GM21619 (cell line): ENCODE data around the gene ATG4A.

Experiments
- ATAC-seq: cut with Tn5 transposase; IDR thresholded peaks from one replicate; pipeline ENCODE4 v1.9.1; 2021; ENCODE audit not compliant: unreplicated experiment

Gene ATG4A, protein sequence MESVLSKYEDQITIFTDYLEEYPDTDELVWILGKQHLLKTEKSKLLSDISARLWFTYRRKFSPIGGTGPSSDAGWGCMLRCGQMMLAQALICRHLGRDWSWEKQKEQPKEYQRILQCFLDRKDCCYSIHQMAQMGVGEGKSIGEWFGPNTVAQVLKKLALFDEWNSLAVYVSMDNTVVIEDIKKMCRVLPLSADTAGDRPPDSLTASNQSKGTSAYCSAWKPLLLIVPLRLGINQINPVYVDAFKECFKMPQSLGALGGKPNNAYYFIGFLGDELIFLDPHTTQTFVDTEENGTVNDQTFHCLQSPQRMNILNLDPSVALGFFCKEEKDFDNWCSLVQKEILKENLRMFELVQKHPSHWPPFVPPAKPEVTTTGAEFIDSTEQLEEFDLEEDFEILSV

DNA sequence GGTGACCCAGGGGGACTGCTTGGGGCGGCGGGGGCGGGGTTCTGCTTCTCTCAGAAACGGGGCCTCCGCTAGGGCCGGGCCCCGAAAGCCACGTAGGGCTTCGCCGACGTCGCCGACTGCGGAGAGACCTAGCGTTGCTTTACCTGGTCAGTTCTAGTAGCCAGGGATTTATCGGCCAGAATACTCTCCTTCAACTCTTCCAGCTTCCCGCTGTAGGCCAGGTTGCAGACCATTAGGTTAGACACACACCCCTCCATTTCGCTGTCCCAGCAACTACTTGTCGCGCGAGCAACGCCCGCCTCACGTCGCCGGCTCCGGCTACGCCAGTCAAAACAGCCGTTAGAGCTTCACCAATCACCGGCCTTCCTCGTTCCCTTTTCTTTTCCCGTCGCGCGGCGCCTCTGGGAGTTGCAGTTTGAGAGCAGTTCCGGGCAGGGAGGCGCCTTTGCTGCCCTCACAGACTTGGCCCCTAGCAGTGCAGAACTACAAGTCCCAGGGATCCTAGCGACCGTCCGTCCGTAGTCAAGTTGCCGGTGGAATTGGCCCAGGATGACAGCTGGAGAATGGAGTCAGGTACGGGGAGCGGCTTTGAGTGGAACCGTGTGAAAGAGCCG, at the start of gene ATG4A, which contains the start of gene PSMD10:
Gene ATG4A (plus strand): TSS at position 515 of the 614 bp plus-strand sequence. CDS start 49 bp downstream, at position 564.
Gene PSMD10 (minus strand): TSS at position 279 of the 614 bp plus-strand sequence. CDS start 22 bp downstream, at position 257.
- ATAC-seq, result peak; percentile 96

DNA sequence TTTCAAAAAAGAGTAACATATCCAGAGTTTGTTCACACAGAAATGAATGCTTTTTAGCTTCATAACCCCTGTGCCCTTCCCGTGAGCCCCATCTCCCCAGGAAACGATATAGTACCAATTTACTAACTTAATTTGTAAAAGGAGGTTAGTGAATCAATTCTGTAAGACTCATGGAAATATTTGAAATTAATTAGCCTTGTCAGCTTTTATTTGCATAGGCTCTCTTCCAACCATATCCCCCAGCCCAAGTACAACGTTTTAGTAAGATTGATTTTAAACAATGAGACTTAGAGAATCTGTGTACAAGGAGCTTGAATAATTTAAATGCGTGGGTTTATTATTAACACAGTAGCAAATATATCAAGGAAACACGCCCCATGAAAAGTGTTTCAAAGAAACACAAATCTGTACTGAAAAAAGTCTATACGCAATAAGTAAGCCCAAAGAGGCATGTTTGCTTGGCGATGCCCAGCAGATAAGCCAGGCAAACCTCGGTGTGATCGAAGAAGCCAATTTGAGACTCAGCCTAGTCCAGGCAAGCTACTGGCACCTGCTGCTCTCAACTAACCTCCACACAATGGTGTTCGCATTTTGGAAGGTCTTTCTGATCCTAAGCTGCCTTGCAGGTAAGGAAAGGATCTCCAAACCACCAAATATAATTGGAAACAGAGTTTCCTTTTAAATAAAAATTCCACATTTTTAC, 46.9 kb upstream of the ATG4A start, which contains the start of gene VSIG1:
Gene VSIG1 (plus strand): TSS at position 512 of the 703 bp plus-strand sequence. CDS start 66 bp downstream, at position 578.
- ATAC-seq, result no peak

DNA sequence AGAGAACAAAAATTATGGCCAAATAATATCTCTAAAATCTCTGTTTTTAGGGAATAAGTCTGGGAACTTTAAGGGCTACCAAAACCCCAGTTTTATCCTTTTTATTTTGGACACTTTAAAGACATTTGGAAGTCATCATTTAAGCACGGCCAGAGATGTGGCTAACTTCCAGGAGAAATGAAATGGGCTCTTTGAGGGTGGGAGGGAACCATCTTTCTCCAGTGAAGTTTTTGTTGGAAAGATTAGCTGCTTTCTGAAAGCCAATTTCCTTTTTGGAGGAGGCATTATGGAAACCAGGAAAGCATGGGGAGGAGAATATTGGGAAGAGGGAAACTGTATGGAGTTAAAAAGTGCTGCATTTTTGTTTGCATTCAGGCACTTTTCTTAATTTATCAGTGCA, 41.9 kb upstream of the ATG4A start:
- no peak for ATAC-seq

DNA sequence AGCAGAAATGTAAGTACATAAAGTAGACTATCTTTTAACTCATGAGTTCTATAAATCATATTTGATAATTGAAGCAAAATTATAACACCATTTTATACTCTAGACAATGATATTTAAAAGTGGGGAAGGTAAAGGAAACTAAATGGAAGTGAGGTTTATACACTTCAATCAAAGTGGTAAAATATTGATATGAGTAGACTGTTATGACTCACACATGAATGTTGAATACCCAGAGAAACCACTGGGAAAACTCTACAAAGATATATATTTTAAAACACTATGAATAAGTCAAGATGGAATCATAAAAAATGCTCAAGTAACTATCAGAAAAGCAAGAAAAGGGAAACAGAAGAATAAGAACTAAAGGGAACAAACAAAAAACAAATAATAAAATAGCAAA, 38.4 kb upstream of the ATG4A start:
- ATAC-seq, result no peak

DNA sequence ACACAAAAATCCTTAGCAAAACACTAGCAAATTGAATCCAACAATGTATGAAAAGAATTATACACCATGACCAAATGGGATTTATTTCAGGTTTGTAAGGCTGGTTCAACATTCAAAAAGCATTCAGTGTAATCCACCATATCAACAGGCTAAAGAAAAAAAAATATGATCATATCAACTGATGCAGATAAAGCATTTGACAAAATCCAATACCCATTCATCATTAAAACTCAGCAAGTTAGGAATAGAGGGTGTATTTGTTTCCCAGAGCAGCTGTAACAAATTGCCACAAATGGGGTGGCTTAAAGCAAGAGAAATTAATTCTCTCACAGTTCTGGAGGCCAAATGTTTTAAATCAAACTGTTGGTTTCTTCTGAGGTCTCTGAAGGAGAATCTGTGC, 36.0 kb upstream of the ATG4A start:
- ATAC-seq, result no peak

DNA sequence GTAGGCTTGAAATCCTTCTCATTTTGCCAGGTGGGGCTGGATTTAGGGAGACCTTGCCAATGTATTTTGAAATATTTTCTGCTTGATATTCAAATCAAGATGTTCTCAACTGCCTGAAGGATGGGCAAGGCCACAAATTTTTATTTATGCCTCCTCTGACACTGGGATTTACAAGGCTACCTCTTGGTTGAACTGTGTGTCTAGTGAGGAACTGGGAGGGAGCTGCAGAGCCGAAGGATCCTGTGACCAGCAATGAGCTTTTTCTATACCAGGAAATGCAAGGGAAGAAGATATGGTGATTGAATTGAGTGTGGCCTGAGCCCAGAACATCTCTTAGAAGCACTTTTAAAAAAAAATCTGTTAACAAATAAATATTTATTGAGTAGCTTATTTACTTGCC, 31.8 kb upstream of the ATG4A start:
- no peak for ATAC-seq

DNA sequence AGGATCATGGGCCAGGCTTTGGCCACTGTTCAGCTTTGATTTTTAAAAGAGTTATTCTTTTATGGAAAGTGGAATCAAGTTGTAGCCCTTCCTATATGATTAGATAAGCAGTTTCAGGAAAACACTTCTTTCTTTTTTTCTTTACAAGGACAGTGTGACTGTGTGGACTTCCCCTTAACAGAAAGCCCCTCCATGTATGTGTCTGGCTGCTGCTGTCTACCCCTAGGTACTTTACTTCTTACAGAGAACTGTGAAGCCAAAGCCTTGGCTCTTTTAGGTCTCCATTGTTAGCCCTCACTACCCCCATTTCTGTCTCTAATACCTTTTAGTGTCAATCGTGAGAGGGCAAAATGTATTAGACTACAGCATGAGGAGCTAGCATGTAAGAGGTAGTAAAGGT, 27.6 kb upstream of the ATG4A start:
- no peak for ATAC-seq

DNA sequence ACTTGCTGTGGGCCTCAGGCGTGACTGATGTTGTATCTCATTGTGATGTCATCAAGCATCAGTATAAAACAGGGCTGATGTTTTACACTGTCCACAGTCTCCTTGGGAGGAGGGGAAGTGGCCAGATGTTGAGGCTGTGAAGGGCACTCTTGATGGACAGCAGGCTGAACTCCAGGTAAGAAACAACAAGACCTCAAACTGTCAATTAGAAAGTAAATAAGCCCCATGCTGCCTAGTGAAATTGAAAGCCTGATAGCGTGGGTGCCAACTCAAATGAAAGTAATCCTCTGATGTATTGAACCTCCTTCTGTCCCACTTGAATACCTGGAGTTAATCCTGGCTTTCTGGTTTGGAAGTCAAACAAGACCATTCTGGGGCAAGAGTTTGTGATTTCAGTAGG, 27.0 kb upstream of the ATG4A start:
- no peak for ATAC-seq

DNA sequence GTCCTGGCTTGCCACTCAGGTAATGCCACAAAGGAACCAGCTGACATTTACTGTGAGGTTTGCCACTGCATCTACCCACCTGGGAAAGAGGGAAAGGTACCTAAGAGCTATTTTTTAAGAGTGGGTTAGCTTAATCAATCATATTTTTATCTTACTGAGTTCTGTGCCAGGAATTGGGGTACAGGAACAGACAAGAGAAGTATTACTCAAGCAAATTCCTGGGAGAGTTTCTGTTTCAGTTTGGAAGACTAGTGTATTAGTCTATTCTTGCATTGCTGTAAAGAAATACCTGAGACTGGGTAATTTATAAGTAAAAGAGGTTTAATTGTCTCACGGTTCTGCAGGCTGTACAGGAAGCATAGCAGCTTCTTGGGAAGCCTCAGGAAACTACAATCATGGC, 23.5 kb upstream of the ATG4A start:
- ATAC-seq, result no peak

DNA sequence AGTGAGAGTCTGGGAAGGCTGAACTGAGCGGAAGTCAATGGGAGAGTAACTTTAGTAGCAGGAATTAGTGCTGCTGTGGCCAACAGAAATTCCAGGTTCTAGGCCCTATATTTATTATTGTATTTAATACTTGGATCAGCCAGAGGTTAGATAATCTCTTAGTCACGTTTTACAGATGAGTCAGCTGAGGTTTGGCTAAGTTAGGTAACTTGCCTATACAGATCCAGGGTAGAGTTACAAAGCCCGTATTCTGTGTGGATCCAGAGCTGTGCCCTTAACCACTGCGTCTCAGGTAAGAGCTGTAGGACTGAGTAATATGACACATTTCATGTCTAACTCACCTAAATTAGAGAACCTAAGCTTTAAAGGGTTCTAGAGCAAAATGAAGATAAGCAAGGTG, 20.7 kb upstream of the ATG4A start:
- ATAC-seq, result no peak

DNA sequence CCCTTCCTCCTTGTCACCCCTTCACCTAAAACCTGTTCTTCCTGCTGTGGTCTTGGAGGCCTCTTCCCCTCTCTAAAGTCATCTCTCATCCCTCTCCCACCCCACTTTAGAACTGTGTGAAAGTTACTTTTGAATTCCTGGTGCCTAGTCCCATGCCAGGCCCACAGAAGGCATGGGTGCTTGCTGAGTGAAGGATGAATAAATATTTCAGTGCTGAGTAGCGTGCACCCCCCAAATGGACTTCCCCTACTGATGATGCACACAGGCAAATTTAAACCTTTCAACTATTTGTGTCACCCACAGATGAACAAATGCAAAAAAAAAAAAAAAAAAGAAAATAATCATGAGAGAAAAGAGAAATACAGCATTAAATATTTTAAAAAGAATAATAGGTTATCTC, 20.0 kb upstream of the ATG4A start:
- no peak for ATAC-seq

DNA sequence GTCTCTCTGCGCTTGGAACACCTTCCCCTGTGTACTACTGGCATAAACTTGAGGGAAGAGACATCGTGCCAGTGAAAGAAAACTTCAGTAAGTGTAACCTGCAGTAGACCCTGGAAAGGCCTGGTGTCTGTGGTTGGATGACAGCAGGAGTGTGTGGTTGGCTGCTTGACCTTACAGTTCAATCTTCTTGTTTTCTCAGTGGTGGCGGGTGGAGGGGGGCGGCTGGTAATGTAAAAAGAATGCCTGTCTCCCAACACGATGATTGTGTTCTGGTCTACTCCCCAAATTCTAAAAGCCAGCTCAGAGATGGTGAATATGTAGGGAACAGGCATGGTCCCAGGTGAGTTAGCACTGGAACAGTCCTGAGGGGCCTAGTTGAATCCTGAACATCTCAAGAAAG, 18.8 kb upstream of the ATG4A start:
- ATAC-seq, result no peak

DNA sequence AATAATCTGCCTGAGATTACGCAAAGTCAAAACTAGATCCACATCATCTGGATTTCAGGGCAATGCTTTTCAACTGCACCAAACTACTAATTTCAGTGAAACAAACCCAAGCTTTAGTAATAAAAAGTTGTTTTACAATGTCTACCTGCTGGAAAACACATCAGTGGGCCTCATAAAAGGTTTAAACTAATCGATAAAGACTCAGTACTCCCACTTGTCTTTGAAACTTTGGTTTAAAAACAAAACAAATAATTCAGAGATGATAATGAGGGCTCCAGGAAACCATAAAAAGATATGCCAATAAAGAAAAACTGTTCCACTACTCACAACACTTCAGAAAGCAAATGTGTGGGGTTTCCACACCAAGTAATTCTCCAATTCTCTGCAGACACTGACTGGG, 10.5 kb upstream of the ATG4A start:
- ATAC-seq, result no peak

DNA sequence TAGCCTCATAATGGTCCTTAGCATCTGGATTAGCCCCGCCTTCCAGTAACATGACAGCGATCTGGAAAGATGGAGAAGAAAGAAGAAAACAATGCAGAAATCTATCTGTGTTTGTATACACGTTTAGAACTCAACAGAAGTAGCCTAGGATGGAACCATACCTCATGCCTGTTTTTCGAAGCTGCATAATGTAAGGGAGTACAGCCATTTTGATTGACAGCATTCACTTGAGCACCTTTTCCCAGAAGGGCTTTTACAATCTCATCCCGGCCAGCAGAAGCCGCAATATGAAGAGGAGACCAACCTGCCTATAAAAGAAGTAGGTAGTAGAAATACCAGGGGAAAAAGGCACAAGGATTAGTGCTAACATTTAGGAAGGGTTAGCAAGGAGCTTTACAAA, 3.8 kb upstream of the ATG4A start:
- no peak for ATAC-seq

DNA sequence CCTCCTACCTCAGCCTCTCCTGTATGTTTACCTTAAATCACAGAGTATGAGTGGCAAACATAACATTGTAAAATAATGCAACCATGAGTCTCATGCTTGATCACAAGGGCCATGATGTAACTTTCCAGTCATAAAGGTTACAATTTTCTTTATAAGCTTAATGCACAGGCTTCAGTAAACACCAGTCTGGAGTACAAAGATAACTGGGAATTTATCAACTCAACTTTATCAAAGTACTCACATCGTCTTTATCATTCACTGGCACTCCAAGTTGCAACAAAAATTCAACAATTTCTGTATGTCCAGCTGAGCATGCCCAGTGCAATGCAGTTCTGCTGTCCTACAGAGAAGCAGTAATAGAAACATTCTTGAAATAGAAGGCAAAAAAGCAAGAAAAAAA, 3.1 kb upstream of the ATG4A start:
- no peak for ATAC-seq

DNA sequence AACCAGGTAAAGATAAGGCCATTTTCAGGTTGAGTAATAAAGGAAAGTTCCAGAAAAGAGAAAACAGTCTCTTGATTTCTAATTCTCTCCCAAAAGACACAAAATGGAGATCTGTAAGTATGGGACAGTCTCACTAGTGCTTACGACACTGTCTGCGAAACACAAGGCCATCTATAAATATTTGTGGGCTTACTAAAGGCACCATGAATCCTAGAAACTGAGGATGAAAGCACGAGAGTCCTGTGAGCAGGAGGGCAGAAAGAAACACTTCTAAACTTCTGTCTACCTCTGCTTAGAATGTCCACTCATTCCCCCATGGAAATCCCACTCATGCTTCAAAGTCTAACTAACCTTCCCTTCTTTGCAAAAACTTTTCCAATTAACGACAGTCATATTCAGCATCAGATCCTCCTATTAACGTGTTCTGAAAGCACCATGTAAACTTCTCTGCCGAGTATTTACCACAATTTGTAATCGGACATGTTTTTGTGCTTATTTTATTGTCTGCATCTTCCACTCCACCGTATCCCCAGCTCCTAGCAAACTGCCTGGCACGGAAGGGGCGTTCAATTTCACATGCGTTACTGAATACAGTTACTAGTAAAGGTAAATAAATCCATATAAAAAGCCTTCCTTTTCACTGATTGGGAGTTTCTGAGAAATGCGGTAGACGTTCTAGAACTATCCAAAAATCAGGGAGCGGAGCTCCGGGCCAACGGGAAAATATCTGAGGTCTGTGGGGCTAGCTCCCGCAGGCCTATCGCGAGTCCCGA, 901 bp upstream of the ATG4A start:
- no peak for ATAC-seq

DNA sequence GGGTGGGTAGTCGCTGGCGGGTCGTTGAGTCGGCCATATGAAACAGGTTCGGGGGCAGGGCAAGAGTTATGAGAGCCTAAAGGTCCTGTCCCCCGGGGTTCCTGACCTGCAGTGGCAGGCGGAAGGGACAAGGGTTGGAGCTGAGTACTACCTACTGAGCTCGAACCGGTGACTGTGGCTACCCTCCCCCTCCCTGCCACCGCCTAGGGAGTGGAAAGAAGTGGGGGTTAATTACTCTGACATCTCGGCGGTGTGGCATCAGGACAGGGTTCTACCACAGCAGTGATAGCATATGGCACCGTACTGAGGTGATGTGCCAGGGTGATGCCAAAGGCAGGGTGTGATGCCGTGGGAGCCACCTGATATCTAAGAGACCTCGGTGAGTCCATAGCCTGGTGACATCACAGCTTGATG, 307 bp downstream of the ATG4A start:
- peak; percentile 35 for ATAC-seq

DNA sequence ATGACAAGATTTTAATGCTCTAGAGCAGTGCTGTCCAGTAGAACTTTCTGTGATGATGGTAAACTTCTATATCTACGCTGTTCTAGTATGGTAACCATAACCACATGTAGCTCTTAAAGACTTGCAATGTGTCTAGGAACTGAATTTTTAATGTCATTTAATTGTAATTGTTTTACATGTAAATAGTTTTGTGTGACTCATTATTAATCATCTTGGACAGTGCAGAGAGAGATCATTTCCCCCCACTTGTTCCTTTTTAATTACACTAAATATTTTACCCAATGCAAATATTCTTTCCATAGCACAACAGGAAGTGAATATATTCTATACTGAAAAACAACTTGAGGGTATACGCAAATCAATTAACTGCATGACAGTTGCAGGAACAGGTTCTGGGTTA, 5.8 kb downstream of the ATG4A start:
- no peak for ATAC-seq

DNA sequence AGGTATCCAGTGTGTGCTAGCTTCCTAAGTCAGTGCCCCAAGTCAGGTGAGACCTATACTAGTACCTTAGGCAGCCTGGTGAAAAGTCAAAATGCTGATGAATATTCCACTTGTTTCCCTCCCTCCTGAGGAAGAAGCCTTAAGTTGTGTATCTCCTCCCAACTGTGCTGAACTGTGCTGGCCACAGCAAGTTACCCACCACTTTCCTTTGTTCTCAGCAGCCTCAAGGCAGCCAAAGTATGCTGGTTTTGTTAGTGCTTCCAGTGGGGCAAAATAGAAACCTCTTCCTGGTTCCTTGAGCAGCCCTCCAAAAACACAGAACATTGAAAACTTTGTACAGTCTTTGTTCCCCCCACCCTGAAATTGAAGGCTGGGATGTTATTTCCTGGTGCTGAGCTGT, 13.9 kb downstream of the ATG4A start:
- ATAC-seq, result no peak

DNA sequence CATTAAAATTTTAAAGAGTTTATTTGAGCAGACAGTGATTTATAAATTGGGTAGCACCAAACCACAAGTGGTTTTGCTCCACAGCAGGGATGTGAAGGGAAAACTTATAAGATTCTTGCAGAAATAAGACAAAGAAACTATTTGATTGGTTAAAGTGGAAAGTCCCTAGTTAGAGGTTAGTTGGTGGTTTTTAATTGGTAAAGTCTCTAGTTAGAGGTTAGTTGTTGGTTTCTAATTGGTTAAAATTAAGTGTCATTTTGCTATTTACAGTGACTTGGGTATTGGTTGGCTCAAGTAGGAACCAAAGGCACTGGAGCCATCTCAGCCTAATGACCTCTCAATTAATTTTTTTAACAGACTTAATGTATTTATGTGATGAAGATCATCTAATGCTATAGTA, 23.0 kb downstream of the ATG4A start:
- ATAC-seq, result no peak

DNA sequence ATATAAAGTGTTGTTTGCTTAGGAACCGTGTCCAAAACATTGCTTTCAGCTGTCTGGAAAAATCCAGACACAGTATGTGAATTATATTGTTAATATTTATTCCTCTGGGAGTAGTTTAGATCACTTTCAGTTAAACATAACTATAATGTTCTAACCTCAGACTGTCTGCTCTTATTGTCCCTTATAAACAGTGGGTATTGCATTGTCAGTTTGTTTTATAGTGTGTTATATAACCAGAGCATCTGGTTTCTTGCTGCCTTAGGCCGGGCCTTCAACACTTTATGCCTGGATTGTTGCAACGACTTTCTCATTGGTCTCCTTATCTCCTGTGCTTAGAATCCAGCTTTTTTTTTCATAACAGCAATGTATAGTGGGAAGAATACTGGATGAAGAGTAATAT, 26.4 kb downstream of the ATG4A start:
- ATAC-seq, result no peak
